Neuronal stem cell (in vitro differentiated cells): ENCODE data around the gene PKHD1.

Experiments used
- DNase-seq: peaks from one replicate; pipeline ENCODE4 v3.0.0-alpha.2; 2013; ENCODE audit warnings: low spot score
- H2AFZ ChIP-seq: one replicate; pipeline ENCODE4 v1.6.1; 2013; ENCODE audit warnings: mild to moderate bottlenecking, low read length, inconsistent platforms
- H2AK5ac ChIP-seq: 2 replicates; pipeline ENCODE4 v1.6.1; 2013; ENCODE audit warnings: low read depth, mild to moderate bottlenecking, inconsistent platforms, low read length, moderate library complexity, mixed read lengths
- H2BK120ac ChIP-seq: 2 replicates; pipeline ENCODE4 v1.6.1; 2013; ENCODE audit warnings: low read depth, mild to moderate bottlenecking, inconsistent platforms, low read length, moderate library complexity, mixed read lengths
- H2BK12ac ChIP-seq: one replicate; pipeline ENCODE4 v1.6.1; 2013; ENCODE audit warnings: low read length, inconsistent platforms
- H2BK15ac ChIP-seq: 2 replicates; pipeline ENCODE4 v1.6.1; 2013; ENCODE audit warnings: mild to moderate bottlenecking, low read length, inconsistent platforms, mixed read lengths
- H2BK5ac ChIP-seq: one replicate; pipeline ENCODE4 v1.6.1; 2013; ENCODE audit warnings: inconsistent platforms, mild to moderate bottlenecking, low read length, moderate library complexity
- H3K14ac ChIP-seq: one replicate; pipeline ENCODE4 v1.6.1; 2013; ENCODE audit warnings: low read length, inconsistent platforms
- H3K18ac ChIP-seq: 2 replicates; pipeline ENCODE4 v1.6.1; 2013; ENCODE audit warnings: low read length, inconsistent platforms
- H3K23ac ChIP-seq: 2 replicates; pipeline ENCODE4 v1.6.1; 2013; ENCODE audit warnings: low read depth, mild to moderate bottlenecking, mixed read lengths, low read length, inconsistent platforms; ENCODE audit not compliant: poor library complexity
- H3K27ac ChIP-seq: replicated peaks from 3 replicates; pipeline ENCODE4 v1.5.1; 2013; ENCODE audit warnings: low read length, inconsistent platforms
- H3K27me3 ChIP-seq, 3 experiments: 2 replicates each; pipeline ENCODE4 v1.6.1; 2013; ENCODE audit warnings: low read length in 3 of 3, mild to moderate bottlenecking in 2 of 3, inconsistent platforms in 1 of 3, low read depth in 1 of 3, mixed read lengths in 1 of 3, moderate library complexity in 1 of 3; ENCODE audit not compliant: control insufficient read depth in 3 of 3, insufficient read depth in 3 of 3
- H3K36me3 ChIP-seq, 2 donors: replicated peaks in 1 of 2; 2 replicates each; pipeline ENCODE4 v1.6.1; 2013; ENCODE audit warnings: low read length in 2 of 2; ENCODE audit not compliant: control insufficient read depth in 2 of 2, insufficient read depth in 2 of 2
- H3K4ac ChIP-seq: 2 replicates; pipeline ENCODE4 v1.6.1; 2013; ENCODE audit warnings: inconsistent platforms, mild to moderate bottlenecking, low read length, moderate library complexity
- H3K4me1 ChIP-seq, 2 donors: 1 replicate in 1 of 2; 2 replicates in 1 of 2; pipeline ENCODE4 v1.6.1; 2013; ENCODE audit warnings: low read length in 2 of 2, low read depth in 1 of 2; ENCODE audit not compliant: control insufficient read depth in 2 of 2, insufficient read depth in 1 of 2
- H3K4me2 ChIP-seq: one replicate; pipeline ENCODE4 v1.6.1; 2013; ENCODE audit warnings: mild to moderate bottlenecking, low read length, inconsistent platforms; ENCODE audit not compliant: insufficient read depth, poor library complexity, severe bottlenecking
- H3K4me3 ChIP-seq, 2 donors: 2 replicates each; pipeline ENCODE4 v1.5.1; 2013; ENCODE audit warnings: low read length in 2 of 2, mild to moderate bottlenecking in 2 of 2, inconsistent platforms in 1 of 2, moderate library complexity in 1 of 2
- H3K79me1 ChIP-seq: one replicate; pipeline ENCODE4 v1.6.1; 2013; ENCODE audit warnings: low read depth, mild to moderate bottlenecking, inconsistent platforms, low read length, moderate library complexity
- H3K9ac ChIP-seq: one replicate; pipeline ENCODE4 v1.6.1; 2013; ENCODE audit warnings: mild to moderate bottlenecking, low read depth, low read length, inconsistent platforms; ENCODE audit not compliant: poor library complexity
- H3K9me3 ChIP-seq, 2 donors: replicated peaks in 1 of 2; 2 replicates each; pipeline versions ENCODE3 to v1.6.1; 2013; ENCODE audit warnings: low read length in 2 of 2, mild to moderate bottlenecking in 2 of 2, inconsistent platforms in 1 of 2, low read depth in 1 of 2, mixed read lengths in 1 of 2, moderate library complexity in 1 of 2; ENCODE audit not compliant: control insufficient read depth in 2 of 2, insufficient read depth in 1 of 2
- H4K8ac ChIP-seq: one replicate; pipeline ENCODE4 v1.6.1; 2013; ENCODE audit warnings: low read depth, mild to moderate bottlenecking, inconsistent platforms, low read length, moderate library complexity
- H4K91ac ChIP-seq: one replicate; pipeline ENCODE4 v1.6.1; 2013; ENCODE audit warnings: low read length, low read depth, mild to moderate bottlenecking, inconsistent platforms; ENCODE audit not compliant: poor library complexity
- WGBS, 2 donors: extraction: QIAGEN DNeasy Blood & Tissue Kit; methylation state at CpG; one replicate each; pipeline ENCODE4 v1.1.7; 2013; ENCODE audit warnings: missing lambda C conversion rate in 2 of 2, mixed read lengths in 1 of 2; ENCODE audit not compliant: insufficient read length in 2 of 2, insufficient replicate concordance in 1 of 2; ENCODE audit errors: extremely low coverage in 2 of 2; 5-methylcytosine and 5-hydroxymethylcytosine counted together

The PKHD1 gene

DNA sequence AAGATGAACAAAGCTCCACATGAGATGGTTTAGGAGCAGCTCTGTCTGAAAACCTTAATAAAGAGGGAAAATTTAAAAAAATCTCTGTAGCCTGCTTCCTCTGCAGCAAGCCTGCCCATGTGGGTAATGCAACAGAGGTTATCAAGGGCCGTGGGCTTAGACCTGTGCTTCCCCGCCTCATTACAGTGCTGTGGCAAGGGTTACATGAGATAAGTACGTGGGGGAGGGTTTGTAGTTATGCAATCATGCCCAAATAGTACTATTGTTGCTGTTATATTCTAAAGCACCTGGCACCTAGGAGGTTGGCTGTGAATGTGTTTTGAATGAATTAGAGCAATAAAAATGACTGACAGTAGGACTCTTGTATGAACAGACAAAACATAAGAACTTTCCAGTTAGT lies 68.3 kb downstream of the PKHD1 start:
- no peak overlapping the region for H2BK12ac ChIP-seq
- no peak overlapping the region for H3K27ac ChIP-seq
- no peak overlapping the region for H3K18ac ChIP-seq
- no peaks in the 10 kb centered on the region for H3K36me3 ChIP-seq
- H2BK5ac ChIP-seq = no peak overlapping the region
- H2AK5ac ChIP-seq = no peak overlapping the region
- no peak overlapping the region for H2AFZ ChIP-seq
- H2BK15ac ChIP-seq = no peak overlapping the region
- no peak overlapping the region for H3K4me2 ChIP-seq
- H3K9me3 ChIP-seq = no peaks in the 10 kb centered on the region
- H3K23ac ChIP-seq = no peak overlapping the region
- no peak overlapping the region for H4K8ac ChIP-seq
- no peak overlapping the region for H3K4me3 ChIP-seq
- H3K4ac ChIP-seq = no peak overlapping the region
- WGBS, 2 donors = no CpG with 5 or more reads among the region's 3 CpGs
- H3K4me1 ChIP-seq = peaks cover 0 to 3% of the 10 kb centered on the region in 2 donors
- no peak for DNase-seq
- H3K14ac ChIP-seq = no peak overlapping the region
- H4K91ac ChIP-seq = no peak overlapping the region
- no peak overlapping the region for H2BK120ac ChIP-seq
- H3K9ac ChIP-seq = no peak overlapping the region
- H3K79me1 ChIP-seq = no peaks in the 10 kb centered on the region
- no peaks in the 10 kb centered on the region for H3K27me3 ChIP-seq

DNA sequence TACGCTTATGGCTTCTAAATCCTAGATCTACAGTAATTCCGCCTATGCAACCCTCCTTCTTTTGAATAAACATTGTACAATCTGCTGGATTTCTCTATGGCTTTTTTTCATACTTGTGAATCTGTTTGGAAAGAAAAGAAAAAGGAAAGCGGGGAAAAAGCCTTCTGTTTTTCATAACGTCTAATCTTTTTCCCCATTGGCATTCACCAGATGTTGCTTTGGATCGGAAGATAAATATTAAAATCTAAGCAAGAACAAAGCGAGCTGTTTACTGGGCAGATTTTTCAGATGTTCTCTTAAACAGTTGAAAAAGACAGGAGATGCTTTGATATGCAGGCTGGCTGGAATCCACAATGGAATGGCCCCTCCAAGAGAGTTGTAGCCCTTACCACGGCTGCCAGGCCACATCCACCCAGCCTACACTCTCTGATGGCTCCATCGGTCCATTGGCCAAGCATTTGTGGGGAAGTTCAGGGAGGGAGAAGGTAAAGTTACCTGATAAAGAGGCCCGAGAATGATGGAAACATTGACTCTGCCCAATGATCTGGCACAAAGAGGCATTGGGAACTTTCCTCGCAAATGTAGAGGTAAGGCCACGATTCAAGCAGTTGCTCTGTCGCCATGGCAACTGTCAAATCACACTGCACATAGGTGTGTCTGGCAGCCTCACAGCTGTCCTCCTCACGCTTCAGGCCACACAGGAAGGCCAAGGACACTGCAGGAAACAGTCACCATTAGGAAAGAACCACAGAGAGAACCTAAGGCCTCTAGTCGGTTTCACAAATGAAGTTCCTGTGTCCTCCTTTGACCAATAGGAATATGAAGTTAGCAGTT lies 70.3 kb downstream of the PKHD1 start:
- Histone ChIP-seq H3K27me3 (no peaks in the 10 kb centered on the region), H4K8ac (no peak overlapping the region), H2BK120ac (no peak overlapping the region), H3K23ac (no peak overlapping the region), H2BK5ac (no peak overlapping the region), H3K4me3 (no peak overlapping the region), H3K4ac (no peak overlapping the region), H3K18ac (no peak overlapping the region), H3K4me2 (no peak overlapping the region), H2BK15ac (no peak overlapping the region), H2AFZ (no peak overlapping the region), H3K14ac (no peak overlapping the region), H3K9me3 (no peaks in the 10 kb centered on the region), H4K91ac (no peak overlapping the region), H2AK5ac (no peak overlapping the region), H3K9ac (no peak overlapping the region), H3K79me1 (no peaks in the 10 kb centered on the region), H3K27ac (no peak overlapping the region), H3K36me3 (no peaks in the 10 kb centered on the region), H2BK12ac (no peak overlapping the region), H3K4me1 (peaks cover 0 to 3% of the 10 kb centered on the region in 2 donors)
- WGBS, 2 donors = no CpG with 5 or more reads among the region's 14 CpGs
- no peak for DNase-seq

DNA sequence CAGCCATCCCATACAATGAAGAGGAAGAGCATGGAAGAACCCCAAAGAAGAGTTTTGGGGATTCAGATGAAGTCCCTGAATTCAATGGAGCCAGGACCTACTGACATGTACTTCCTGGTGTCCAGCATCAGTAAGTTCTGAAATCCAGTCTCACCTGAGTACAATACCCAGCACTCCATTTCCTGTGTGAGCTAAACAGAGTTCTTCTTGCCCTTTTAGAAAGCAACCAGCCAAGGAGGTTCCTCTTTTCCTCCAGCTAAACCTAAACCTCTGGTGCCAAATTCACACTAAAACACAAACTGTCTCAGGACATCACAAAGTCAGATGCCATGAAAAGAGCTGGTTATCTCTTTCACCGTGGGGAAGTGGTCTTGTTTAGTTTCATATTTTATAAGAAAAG lies 71.5 kb downstream of the PKHD1 start:
- no peaks in the 10 kb centered on the region for H3K36me3 ChIP-seq
- no peak overlapping the region for H2BK12ac ChIP-seq
- no peak for DNase-seq
- WGBS, 2 donors = no CpG with 5 or more reads among the region's 1 CpG
- no peak overlapping the region for H3K14ac ChIP-seq
- no peak overlapping the region for H3K4ac ChIP-seq
- H3K9me3 ChIP-seq = no peaks in the 10 kb centered on the region
- no peak overlapping the region for H3K18ac ChIP-seq
- H3K27me3 ChIP-seq = no peaks in the 10 kb centered on the region
- no peak overlapping the region for H3K9ac ChIP-seq
- no peak overlapping the region for H3K4me3 ChIP-seq
- no peak overlapping the region for H2BK15ac ChIP-seq
- H2BK5ac ChIP-seq = no peak overlapping the region
- H2AFZ ChIP-seq = no peak overlapping the region
- H3K4me2 ChIP-seq = no peak overlapping the region
- no peaks in the 10 kb centered on the region for H3K79me1 ChIP-seq
- no peak overlapping the region for H3K23ac ChIP-seq
- H3K4me1 ChIP-seq = peaks cover 0 to 3% of the 10 kb centered on the region in 2 donors
- no peak overlapping the region for H4K91ac ChIP-seq
- no peak overlapping the region for H3K27ac ChIP-seq
- no peak overlapping the region for H2BK120ac ChIP-seq
- no peak overlapping the region for H4K8ac ChIP-seq
- no peak overlapping the region for H2AK5ac ChIP-seq

DNA sequence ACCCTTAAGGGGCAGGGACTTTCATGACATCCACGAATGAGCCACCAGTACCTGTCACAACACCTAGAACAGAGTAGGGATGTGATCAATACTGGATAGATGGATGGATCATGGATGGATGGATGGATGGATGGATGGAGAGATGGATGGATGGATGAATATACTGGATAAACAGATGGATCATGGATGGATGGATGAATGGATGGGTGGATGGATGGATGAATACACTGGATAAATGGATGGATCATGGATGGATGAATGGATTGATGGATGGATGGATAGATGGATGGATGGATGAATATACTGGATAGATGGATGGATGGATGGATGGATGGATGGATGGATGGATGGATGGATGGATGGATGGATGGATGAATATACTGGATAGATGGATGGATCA lies 73.0 kb downstream of the PKHD1 start:
- H2BK5ac ChIP-seq = no peak overlapping the region
- WGBS, 2 donors = no CpG with 5 or more reads among the region's 1 CpG
- H3K9me3 ChIP-seq = no peaks in the 10 kb centered on the region
- no peaks in the 10 kb centered on the region for H3K36me3 ChIP-seq
- no peak overlapping the region for H3K9ac ChIP-seq
- H3K4me3 ChIP-seq = no peak overlapping the region
- no peak overlapping the region for H4K8ac ChIP-seq
- no peak overlapping the region for H2BK12ac ChIP-seq
- no peak overlapping the region for H2BK120ac ChIP-seq
- H3K27me3 ChIP-seq = no peaks in the 10 kb centered on the region
- no peak overlapping the region for H3K4ac ChIP-seq
- H3K18ac ChIP-seq = no peak overlapping the region
- H3K14ac ChIP-seq = no peak overlapping the region
- no peak overlapping the region for H4K91ac ChIP-seq
- H2BK15ac ChIP-seq = no peak overlapping the region
- no peak overlapping the region for H3K27ac ChIP-seq
- no peak overlapping the region for H3K23ac ChIP-seq
- peaks cover 0 to 3% of the 10 kb centered on the region in 2 donors for H3K4me1 ChIP-seq
- H2AK5ac ChIP-seq = no peak overlapping the region
- H3K4me2 ChIP-seq = no peak overlapping the region
- no peak for DNase-seq
- H2AFZ ChIP-seq = no peak overlapping the region
- H3K79me1 ChIP-seq = no peaks in the 10 kb centered on the region
